GM19468 (cell line): ENCODE data around the gene SMPD4.
"Not testable (repeated sequence)": the region's sequence is repeated elsewhere in the genome, so short reads cannot be mapped to it uniquely, and the experiment has no call there.

Experiments
- ATAC-seq: cut with Tn5 transposase; IDR thresholded peaks from one replicate; pipeline ENCODE4 v1.9.1; 2021; ENCODE audit warnings: mild to moderate bottlenecking, moderate library complexity, moderate number of reproducible peaks; ENCODE audit not compliant: unreplicated experiment; ENCODE audit errors: extremely low read depth

SMPD4 gene, protein sequence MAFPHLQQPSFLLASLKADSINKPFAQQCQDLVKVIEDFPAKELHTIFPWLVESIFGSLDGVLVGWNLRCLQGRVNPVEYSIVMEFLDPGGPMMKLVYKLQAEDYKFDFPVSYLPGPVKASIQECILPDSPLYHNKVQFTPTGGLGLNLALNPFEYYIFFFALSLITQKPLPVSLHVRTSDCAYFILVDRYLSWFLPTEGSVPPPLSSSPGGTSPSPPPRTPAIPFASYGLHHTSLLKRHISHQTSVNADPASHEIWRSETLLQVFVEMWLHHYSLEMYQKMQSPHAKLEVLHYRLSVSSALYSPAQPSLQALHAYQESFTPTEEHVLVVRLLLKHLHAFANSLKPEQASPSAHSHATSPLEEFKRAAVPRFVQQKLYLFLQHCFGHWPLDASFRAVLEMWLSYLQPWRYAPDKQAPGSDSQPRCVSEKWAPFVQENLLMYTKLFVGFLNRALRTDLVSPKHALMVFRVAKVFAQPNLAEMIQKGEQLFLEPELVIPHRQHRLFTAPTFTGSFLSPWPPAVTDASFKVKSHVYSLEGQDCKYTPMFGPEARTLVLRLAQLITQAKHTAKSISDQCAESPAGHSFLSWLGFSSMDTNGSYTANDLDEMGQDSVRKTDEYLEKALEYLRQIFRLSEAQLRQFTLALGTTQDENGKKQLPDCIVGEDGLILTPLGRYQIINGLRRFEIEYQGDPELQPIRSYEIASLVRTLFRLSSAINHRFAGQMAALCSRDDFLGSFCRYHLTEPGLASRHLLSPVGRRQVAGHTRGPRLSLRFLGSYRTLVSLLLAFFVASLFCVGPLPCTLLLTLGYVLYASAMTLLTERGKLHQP

GRCh38 chr2:130181325-130181879 is at the start of gene SMPD4:
Gene SMPD4 (minus strand): TSS chr2:130181602. CDS start chr2:130176592, 5,010 bp downstream.
- peak; percentile 44 for ATAC-seq

DNA sequence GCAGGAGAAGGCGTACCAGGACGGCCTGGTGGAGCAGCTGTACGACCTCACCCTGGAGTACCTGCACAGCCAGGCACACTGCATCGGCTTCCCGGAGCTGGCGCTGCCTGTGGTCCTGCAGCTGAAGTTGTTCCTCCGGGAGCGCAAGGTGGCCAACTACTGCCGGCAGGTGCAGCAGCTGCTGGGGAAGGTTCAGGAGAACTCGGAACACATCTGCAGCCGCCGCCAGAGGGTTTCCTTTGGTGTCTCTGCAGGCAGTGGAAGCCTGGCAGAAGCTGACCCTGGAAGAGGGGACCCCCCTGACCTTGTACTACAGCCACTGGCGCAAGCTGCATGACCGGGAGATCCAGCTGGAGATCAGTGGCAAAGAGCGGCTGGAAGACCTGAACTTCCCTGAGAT is 49.5 kb upstream of the SMPD4 start:
- ATAC-seq, result not testable (repeated sequence)

- not testable (repeated sequence) for ATAC-seq
Measured at GRCh38 chr2:130230376-130230775, 49.0 kb upstream of the SMPD4 start.

DNA sequence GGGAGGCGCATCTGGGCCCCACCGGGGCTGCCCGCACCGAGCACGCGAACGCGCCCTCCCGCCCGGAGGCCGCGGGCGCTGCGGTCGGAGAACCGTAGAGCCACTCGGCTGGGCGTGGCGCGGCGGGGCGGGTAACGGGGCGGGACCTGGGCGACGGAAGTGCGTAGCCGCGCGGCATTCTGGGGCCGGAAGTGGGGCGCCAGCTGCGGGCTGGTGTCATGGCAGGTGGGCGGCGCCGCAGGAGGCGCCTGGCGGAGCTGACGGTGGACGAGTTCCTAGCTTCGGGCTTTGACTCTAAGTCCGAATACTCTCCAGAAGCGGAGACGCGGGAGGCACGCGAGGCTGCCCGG is 47.7 kb upstream of the SMPD4 start:
- not testable (repeated sequence) for ATAC-seq

- ATAC-seq, result not testable (repeated sequence)
Measured at GRCh38 chr2:130228467-130229160, 47.2 kb upstream of the SMPD4 start.

GRCh38 chr2:130228005-130228404 is 46.6 kb upstream of the SMPD4 start:
- not testable (repeated sequence) for ATAC-seq

DNA sequence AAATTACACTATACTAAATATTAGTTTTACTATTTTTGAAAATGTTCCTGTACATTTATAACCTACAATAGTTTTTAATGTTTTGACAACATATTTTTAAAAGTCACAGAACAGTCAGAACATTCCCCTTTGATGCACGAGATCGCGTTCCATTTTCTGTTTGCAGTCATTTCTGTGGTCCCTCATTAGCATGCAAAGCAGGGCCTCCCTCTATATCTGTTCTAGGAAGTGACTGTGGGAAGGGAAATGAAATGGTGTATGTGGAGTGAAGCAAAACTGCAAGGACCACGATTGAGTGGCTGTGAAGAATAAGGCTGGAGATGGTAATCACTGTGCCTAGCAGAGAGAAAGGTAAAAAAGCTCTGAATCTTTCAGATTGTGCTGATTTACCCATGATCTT is 41.1 kb upstream of the SMPD4 start:
- not testable (repeated sequence) for ATAC-seq

GRCh38 chr2:130220505-130220904 is 39.1 kb upstream of the SMPD4 start:
- not testable (repeated sequence) for ATAC-seq

GRCh38 chr2:130219147-130219546 is 37.7 kb upstream of the SMPD4 start:
- ATAC-seq, result not testable (repeated sequence)

DNA sequence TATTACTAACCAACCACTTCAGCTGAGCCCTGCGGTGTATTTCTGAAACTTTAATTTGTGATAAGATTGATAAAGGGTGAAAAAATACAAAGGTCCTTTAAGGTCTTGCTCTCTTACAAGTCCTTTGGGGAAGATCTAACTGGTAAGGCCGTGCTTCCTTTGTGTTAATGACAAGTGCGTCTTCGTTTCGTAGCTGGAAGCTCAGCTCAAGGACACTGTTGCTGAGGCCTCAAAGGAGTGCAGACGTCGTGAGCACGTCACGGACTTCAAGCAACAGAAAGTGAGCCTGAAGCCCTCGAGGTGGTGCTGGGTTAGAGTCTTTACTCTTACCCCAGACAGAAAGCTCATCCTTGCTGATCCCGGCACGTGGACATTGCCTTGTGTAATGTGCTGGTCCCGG is 25.6 kb upstream of the SMPD4 start:
- not testable (repeated sequence) for ATAC-seq

GRCh38 chr2:130203150-130203549 is 21.7 kb upstream of the SMPD4 start:
- not testable (repeated sequence) for ATAC-seq

- ATAC-seq, result not testable (repeated sequence)
Measured at GRCh38 chr2:130202518-130202917, 21.1 kb upstream of the SMPD4 start.

DNA sequence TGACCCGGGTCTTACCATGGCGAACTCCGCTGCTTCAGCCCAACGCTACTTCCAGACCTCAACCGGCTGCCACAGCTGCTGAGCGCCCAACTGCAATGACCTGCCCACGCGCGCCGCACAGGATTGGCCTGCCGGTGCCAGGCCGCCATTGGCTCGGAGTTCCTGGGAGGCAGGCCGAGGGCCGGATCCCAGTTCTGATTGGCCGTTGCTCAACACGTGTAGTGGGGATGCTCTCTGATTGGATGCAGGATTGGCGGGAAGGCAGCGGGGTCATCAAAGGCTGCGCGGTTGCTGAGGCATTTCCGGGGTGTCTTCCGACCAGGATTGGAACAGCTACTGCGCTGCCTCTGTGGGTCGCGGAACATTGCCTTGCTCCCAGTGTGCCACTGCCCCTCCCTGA is 16.9 kb upstream of the SMPD4 start, which contains the start of gene TUBA3E:
Gene TUBA3E (minus strand): TSS at position 97 of the 400 bp plus-strand sequence. CDS start 79 bp downstream, at position 18.
- no peak for ATAC-seq

DNA sequence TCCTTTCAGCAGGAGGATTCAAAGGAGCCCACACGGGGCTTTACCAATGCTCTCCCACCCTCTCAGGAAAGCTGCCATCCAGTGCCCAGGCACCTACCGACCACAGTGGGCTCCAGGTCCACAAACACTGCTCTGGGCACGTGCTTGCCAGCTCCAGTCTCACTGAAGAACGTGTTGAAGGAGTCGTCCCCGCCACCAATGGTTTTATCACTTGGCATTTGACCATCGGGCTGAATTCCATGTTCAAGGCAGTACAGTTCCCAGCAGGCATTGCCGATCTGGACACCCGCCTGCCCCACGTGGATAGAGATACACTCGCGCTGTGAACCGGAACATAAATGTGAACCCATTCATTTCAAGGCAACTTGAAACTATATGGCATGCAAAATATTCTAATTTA is 14.7 kb upstream of the SMPD4 start:
- not testable (repeated sequence) for ATAC-seq

GRCh38 chr2:130195089-130195635 is 13.8 kb upstream of the SMPD4 start:
- ATAC-seq, result not testable (repeated sequence)

DNA sequence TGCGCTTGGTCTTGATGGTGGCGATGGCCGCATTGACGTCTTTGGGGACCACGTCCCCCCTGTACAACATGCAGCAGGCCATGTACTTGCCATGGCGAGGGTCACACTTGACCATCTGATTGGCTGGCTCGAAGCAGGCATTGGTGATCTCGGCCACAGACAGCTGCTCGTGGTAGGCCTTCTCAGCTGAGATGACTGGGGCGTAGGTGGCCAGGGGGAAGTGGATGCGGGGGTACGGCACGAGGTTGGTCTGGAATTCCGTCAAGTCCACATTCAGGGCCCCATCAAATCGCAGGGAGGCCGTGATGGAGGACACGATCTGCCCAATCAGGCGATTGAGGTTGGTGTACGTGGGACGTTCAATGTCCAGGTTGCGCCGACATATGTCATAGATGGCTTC is 12.4 kb upstream of the SMPD4 start:
- ATAC-seq, result not testable (repeated sequence)

GRCh38 chr2:130192451-130192850 is 11.0 kb upstream of the SMPD4 start:
- ATAC-seq, result not testable (repeated sequence)

- ATAC-seq, result not testable (repeated sequence)
Measured at GRCh38 chr2:130191319-130191718, 9.9 kb upstream of the SMPD4 start.

GRCh38 chr2:130190237-130190636 is 8.8 kb upstream of the SMPD4 start:
- ATAC-seq, result no peak

- not testable (repeated sequence) for ATAC-seq
Measured at GRCh38 chr2:130188958-130189357, 7.6 kb upstream of the SMPD4 start.
